Ishikawa (cell line): ENCODE results near the gene ZNF283.

Source experiments
- CEBPB ChIP-seq: IDR thresholded peaks from 2 replicates; pipeline ENCODE4 v1.6.1; 2012
- CREB1 ChIP-seq: IDR thresholded peaks from 2 replicates; pipeline ENCODE4 v1.6.1; 2012; ENCODE audit warnings: low read depth
- EGR1 ChIP-seq: IDR thresholded peaks from 2 replicates; pipeline ENCODE4 v1.6.1; 2012
- EP300 ChIP-seq: IDR thresholded peaks from 2 replicates; pipeline ENCODE4 v1.6.1; 2012; ENCODE audit warnings: borderline replicate concordance
- FOXM1 ChIP-seq: IDR thresholded peaks from 2 replicates; pipeline ENCODE4 v1.6.1; 2012; ENCODE audit warnings: low read depth, borderline replicate concordance
- NFIC ChIP-seq: IDR thresholded peaks from 2 replicates; pipeline ENCODE4 v1.6.1; 2012
- RAD21 ChIP-seq: IDR thresholded peaks from 2 replicates; pipeline ENCODE4 v1.6.1; 2012; ENCODE audit warnings: low read depth
- TAF1 ChIP-seq: IDR thresholded peaks from 2 replicates; pipeline ENCODE4 v1.6.1; 2012; ENCODE audit warnings: low read depth, mild to moderate bottlenecking
- TEAD4 ChIP-seq: IDR thresholded peaks from 2 replicates; pipeline ENCODE4 v1.6.1; 2012
- YY1 ChIP-seq: IDR thresholded peaks from 2 replicates; pipeline ENCODE4 v1.6.1; 2012; ENCODE audit warnings: low read depth
- TF ChIP-seq, protein P1 (sequence below): IDR thresholded peaks from 2 replicates; pipeline ENCODE4 v1.6.1; 2012
- TF ChIP-seq, protein P2 (sequence below): IDR thresholded peaks from 2 replicates; pipeline ENCODE4 v1.6.1; 2012; ENCODE audit warnings: low read depth, mild to moderate bottlenecking
- TF ChIP-seq, protein P3 (sequence below): IDR thresholded peaks from 2 replicates; pipeline ENCODE4 v1.6.1; 2012

- no peak for TF ChIP-seq CREB1
- TF ChIP-seq EGR1, result no peak
- TF ChIP-seq FOXM1, result no peak
- TF ChIP-seq EP300, result no peak
- no peak for TF ChIP-seq TAF1
- TF ChIP-seq RAD21, result no peak
- TF ChIP-seq YY1, result no peak
- no peak for TF ChIP-seq CEBPB
- no peak for TF ChIP-seq TEAD4
- TF ChIP-seq, protein P1, sequence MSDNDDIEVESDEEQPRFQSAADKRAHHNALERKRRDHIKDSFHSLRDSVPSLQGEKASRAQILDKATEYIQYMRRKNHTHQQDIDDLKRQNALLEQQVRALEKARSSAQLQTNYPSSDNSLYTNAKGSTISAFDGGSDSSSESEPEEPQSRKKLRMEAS, result no peak
- no peak for TF ChIP-seq NFIC
- TF ChIP-seq, protein P2, sequence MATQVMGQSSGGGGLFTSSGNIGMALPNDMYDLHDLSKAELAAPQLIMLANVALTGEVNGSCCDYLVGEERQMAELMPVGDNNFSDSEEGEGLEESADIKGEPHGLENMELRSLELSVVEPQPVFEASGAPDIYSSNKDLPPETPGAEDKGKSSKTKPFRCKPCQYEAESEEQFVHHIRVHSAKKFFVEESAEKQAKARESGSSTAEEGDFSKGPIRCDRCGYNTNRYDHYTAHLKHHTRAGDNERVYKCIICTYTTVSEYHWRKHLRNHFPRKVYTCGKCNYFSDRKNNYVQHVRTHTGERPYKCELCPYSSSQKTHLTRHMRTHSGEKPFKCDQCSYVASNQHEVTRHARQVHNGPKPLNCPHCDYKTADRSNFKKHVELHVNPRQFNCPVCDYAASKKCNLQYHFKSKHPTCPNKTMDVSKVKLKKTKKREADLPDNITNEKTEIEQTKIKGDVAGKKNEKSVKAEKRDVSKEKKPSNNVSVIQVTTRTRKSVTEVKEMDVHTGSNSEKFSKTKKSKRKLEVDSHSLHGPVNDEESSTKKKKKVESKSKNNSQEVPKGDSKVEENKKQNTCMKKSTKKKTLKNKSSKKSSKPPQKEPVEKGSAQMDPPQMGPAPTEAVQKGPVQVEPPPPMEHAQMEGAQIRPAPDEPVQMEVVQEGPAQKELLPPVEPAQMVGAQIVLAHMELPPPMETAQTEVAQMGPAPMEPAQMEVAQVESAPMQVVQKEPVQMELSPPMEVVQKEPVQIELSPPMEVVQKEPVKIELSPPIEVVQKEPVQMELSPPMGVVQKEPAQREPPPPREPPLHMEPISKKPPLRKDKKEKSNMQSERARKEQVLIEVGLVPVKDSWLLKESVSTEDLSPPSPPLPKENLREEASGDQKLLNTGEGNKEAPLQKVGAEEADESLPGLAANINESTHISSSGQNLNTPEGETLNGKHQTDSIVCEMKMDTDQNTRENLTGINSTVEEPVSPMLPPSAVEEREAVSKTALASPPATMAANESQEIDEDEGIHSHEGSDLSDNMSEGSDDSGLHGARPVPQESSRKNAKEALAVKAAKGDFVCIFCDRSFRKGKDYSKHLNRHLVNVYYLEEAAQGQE, result no peak
- TF ChIP-seq, protein P3, sequence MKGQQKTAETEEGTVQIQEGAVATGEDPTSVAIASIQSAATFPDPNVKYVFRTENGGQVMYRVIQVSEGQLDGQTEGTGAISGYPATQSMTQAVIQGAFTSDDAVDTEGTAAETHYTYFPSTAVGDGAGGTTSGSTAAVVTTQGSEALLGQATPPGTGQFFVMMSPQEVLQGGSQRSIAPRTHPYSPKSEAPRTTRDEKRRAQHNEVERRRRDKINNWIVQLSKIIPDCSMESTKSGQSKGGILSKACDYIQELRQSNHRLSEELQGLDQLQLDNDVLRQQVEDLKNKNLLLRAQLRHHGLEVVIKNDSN, result no peak
Measured at GRCh38 chr19:43820098-43820883, 6.8 kb upstream of the ZNF283 start.
